GM21717 (cell line): ENCODE results near the gene TPGS2.
"Not testable (repeated sequence)": the region's sequence is repeated elsewhere in the genome, so short reads cannot be mapped to it uniquely, and the experiment has no call there.

Experiments
- ATAC-seq: cut with Tn5 transposase; IDR thresholded peaks from one replicate; pipeline ENCODE4 v1.9.1; 2021; ENCODE audit warnings: mild to moderate bottlenecking, moderate library complexity; ENCODE audit not compliant: unreplicated experiment

The TPGS2 gene

GRCh38 chr18:36777566-36777965 is 51.2 kb downstream of the TPGS2 start:
- ATAC-seq = no peak

- ATAC-seq = no peak
These were observed 52.2 kb downstream of the TPGS2 start for GRCh38 chr18:36776650-36777049.

- ATAC-seq = no peak
These were observed 53.4 kb downstream of the TPGS2 start for GRCh38 chr18:36775396-36775795.

GRCh38 chr18:36772241-36772723 is 56.5 kb downstream of the TPGS2 start:
- no peak for ATAC-seq

- no peak for ATAC-seq
These were observed 57.6 kb downstream of the TPGS2 start for GRCh38 chr18:36771245-36771644.

GRCh38 chr18:36770315-36770946 is 58.4 kb downstream of the TPGS2 start:
- no peak for ATAC-seq

- ATAC-seq = no peak
These were observed 59.0 kb downstream of the TPGS2 start for GRCh38 chr18:36769611-36770314.

- ATAC-seq = no peak
These were observed 59.6 kb downstream of the TPGS2 start for GRCh38 chr18:36769172-36769571.

- ATAC-seq = no peak
These were observed 62.0 kb downstream of the TPGS2 start for GRCh38 chr18:36766836-36767235.

- ATAC-seq = not testable (repeated sequence)
These were observed 65.8 kb downstream of the TPGS2 start for GRCh38 chr18:36762965-36763364.

- ATAC-seq = no peak
These were observed 66.7 kb downstream of the TPGS2 start for GRCh38 chr18:36762074-36762473.

- no peak for ATAC-seq
These were observed 67.6 kb downstream of the TPGS2 start for GRCh38 chr18:36761186-36761698.

- no peak for ATAC-seq
These were observed 68.2 kb downstream of the TPGS2 start for GRCh38 chr18:36760598-36760997.

- no peak for ATAC-seq
These were observed 69.5 kb downstream of the TPGS2 start for GRCh38 chr18:36759167-36759776.

- no peak for ATAC-seq
These were observed 70.2 kb downstream of the TPGS2 start for GRCh38 chr18:36758623-36759022.

- ATAC-seq = no peak
These were observed 70.8 kb downstream of the TPGS2 start for GRCh38 chr18:36757991-36758390.

GRCh38 chr18:36757081-36757480 is 71.7 kb downstream of the TPGS2 start:
- ATAC-seq = no peak

- ATAC-seq = no peak
These were observed 72.6 kb downstream of the TPGS2 start for GRCh38 chr18:36756242-36756641.

- no peak for ATAC-seq
These were observed 75.6 kb downstream of the TPGS2 start for GRCh38 chr18:36752929-36753865.

- ATAC-seq = no peak
These were observed 83.4 kb downstream of the TPGS2 start for GRCh38 chr18:36745219-36745975.
